Endodermal cell (in vitro differentiated cells): ENCODE results near the gene CCDC192. TPM values are rescaled to one million over a fixed set of nuclear protein-coding genes. Genes with fewer than 3 reads are reported as not detected.

Experiments
- DNase-seq: peaks from one replicate; pipeline ENCODE4 v3.0.0-alpha.2; 2017
- H3K27ac ChIP-seq: 2 replicates; pipeline ENCODE4 v1.5.1; 2013; ENCODE audit warnings: mild to moderate bottlenecking, low read depth, low read length, moderate library complexity
- H3K27me3 ChIP-seq: 2 replicates; pipeline ENCODE4 v1.6.1; 2013; ENCODE audit warnings: mild to moderate bottlenecking, low read length, moderate library complexity; ENCODE audit not compliant: insufficient read depth, control insufficient read depth, poor library complexity, severe bottlenecking
- H3K36me3 ChIP-seq: 2 replicates; pipeline ENCODE4 v1.7.0; 2013; ENCODE audit warnings: mild to moderate bottlenecking, low read length, moderate library complexity; ENCODE audit not compliant: control insufficient read depth, insufficient read depth
- H3K4me1 ChIP-seq: one replicate; pipeline ENCODE4 v1.7.0; 2013; ENCODE audit warnings: low read length; ENCODE audit not compliant: control insufficient read depth, insufficient read depth
- H3K4me3 ChIP-seq: 2 replicates; pipeline ENCODE4 v1.5.1; 2013; ENCODE audit warnings: mild to moderate bottlenecking, low read length, moderate library complexity
- H3K9ac ChIP-seq: 2 replicates; pipeline ENCODE4 v1.6.1; 2013; ENCODE audit warnings: mild to moderate bottlenecking, low read length, moderate library complexity; ENCODE audit not compliant: poor library complexity, severe bottlenecking; ENCODE audit errors: extremely low read depth
- H3K9me3 ChIP-seq: 2 replicates; pipeline ENCODE4 v1.6.1; 2013; ENCODE audit warnings: mild to moderate bottlenecking, low read length, moderate library complexity; ENCODE audit not compliant: control insufficient read depth
- H3K27ac Mint-ChIP-seq: 2 replicates; pipeline ENCODE4 v1.8.0; 2020; ENCODE audit warnings: mixed read lengths
- H3K27me3 Mint-ChIP-seq: 2 replicates; pipeline ENCODE4 v1.8.0; 2021; ENCODE audit warnings: mild to moderate bottlenecking, mixed read lengths; ENCODE audit not compliant: insufficient read depth
- H3K36me3 Mint-ChIP-seq: 2 replicates; pipeline ENCODE4 v1.8.0; 2020; ENCODE audit warnings: low read depth, mixed read lengths
- H3K4me1 Mint-ChIP-seq: 2 replicates; pipeline ENCODE4 v1.8.0; 2020; ENCODE audit warnings: mixed read lengths
- H3K4me3 Mint-ChIP-seq: 2 replicates; pipeline ENCODE4 v1.8.0; 2020; ENCODE audit warnings: mild to moderate bottlenecking, moderate library complexity, mixed read lengths
- H3K9me3 Mint-ChIP-seq: 2 replicates; pipeline ENCODE4 v1.8.0; 2020; ENCODE audit warnings: mild to moderate bottlenecking, mixed read lengths
- CTCF ChIP-seq: fragments of 200-600 bp; sonication (generic); conservative IDR thresholded peaks from 2 replicates; pipeline ENCODE4 v1.5.0; 2021; ENCODE audit warnings: antibody characterized with exemption, mild to moderate bottlenecking
- WGBS, 2 experiments: methylation state at CpG; one replicate each; pipeline versions ENCODE4 v1.1.5 to v1.1.7; 2013; ENCODE audit warnings: missing lambda C conversion rate in 2 of 2, mixed read lengths in 1 of 2; ENCODE audit not compliant: insufficient coverage in 1 of 2, insufficient read length in 1 of 2; 5-methylcytosine and 5-hydroxymethylcytosine counted together
- total RNA-seq, 2 donors: library from RNA; stranded (reverse); fragmentation: NEBNext Ultra II Directional in 1 of 2; extraction: Animal tissue kit (Norgen Biotek cat#: 25700) in 1 of 2; gene quantifications; 2 replicates in 1 of 2; 3 replicates in 1 of 2; pipeline ENCODE4 v1.2.1, GENCODE V29; 2021

The CCDC192 gene
- total RNA-seq, 2 donors from 2014 or later: 0.48 to 1.3 TPM

GRCh38 chr5:127854520-127854919 is 151.3 kb downstream of the CCDC192 start:
- WGBS, 2 experiments: 97% methylated on average over 2 of the region's 2 CpGs; no CpG with 5 or more reads in 1 of the 2 experiments
- peaks cover 20% of the 10 kb centered on the region for H3K9me3 Mint-ChIP-seq
- TF ChIP-seq CTCF: no peak
- no peak overlapping the region for H3K27ac Mint-ChIP-seq
- Histone ChIP-seq H3K9me3 (peaks cover 42% of the 10 kb centered on the region), H3K36me3 (no peaks in the 10 kb centered on the region), H3K9ac (no peak overlapping the region), H3K27ac (no peak overlapping the region), H3K27me3 (no peaks in the 10 kb centered on the region), H3K4me3 (no peak overlapping the region), H3K4me1 (peaks cover 1% of the 10 kb centered on the region)
- no peaks in the 10 kb centered on the region for H3K27me3 Mint-ChIP-seq
- H3K4me3 Mint-ChIP-seq: no peak overlapping the region
- H3K36me3 Mint-ChIP-seq: peaks cover 12% of the 10 kb centered on the region
- H3K4me1 Mint-ChIP-seq: peaks cover 21% of the 10 kb centered on the region
- DNase-seq: no peak

- Mint-ChIP-seq H3K9me3 (peaks cover 24% of the 10 kb centered on the region), H3K4me3 (no peak overlapping the region), H3K27me3 (no peaks in the 10 kb centered on the region), H3K4me1 (peaks cover 12% of the 10 kb centered on the region), H3K36me3 (peaks cover 14% of the 10 kb centered on the region), H3K27ac (no peak overlapping the region)
- no peak for TF ChIP-seq CTCF
- Histone ChIP-seq H3K9ac (no peak overlapping the region), H3K4me3 (no peak overlapping the region), H3K4me1 (no peaks in the 10 kb centered on the region), H3K27me3 (no peaks in the 10 kb centered on the region), H3K27ac (no peak overlapping the region), H3K36me3 (no peaks in the 10 kb centered on the region), H3K9me3 (peaks cover 42% of the 10 kb centered on the region)
- DNase-seq: no peak
Measured at GRCh38 chr5:127856292-127856691, 153.1 kb downstream of the CCDC192 start.

GRCh38 chr5:127858116-127858784 is 155.1 kb downstream of the CCDC192 start:
- Mint-ChIP-seq H3K36me3 (peaks cover 14% of the 10 kb centered on the region), H3K27me3 (no peaks in the 10 kb centered on the region), H3K9me3 (peaks cover 19% of the 10 kb centered on the region), H3K4me1 (peaks cover 10% of the 10 kb centered on the region), H3K27ac (no peak overlapping the region), H3K4me3 (no peak overlapping the region)
- no peak overlapping the region for H3K4me3 ChIP-seq
- 92 to 94% methylated on average over 5 of the region's 5 CpGs for WGBS, 2 experiments
- TF ChIP-seq CTCF: no peak
- DNase-seq: no peak
- no peaks in the 10 kb centered on the region for H3K4me1 ChIP-seq
- H3K27me3 ChIP-seq: no peaks in the 10 kb centered on the region
- H3K27ac ChIP-seq: no peak overlapping the region
- H3K36me3 ChIP-seq: no peaks in the 10 kb centered on the region
- H3K9ac ChIP-seq: no peak overlapping the region
- peaks cover 35% of the 10 kb centered on the region for H3K9me3 ChIP-seq
